CD8-positive, alpha-beta memory T cell (primary cell): ENCODE data around the gene FBRSL1. TPM values are rescaled to one million over a fixed set of nuclear protein-coding genes. Genes with fewer than 3 reads are reported as not detected.

Experiments
- CTCF ChIA-PET: fragments of 350-600 bp; sonication (Branson Sonifier 250); formaldehyde crosslinking; loops from one replicate; lab custom pipeline; 2021; ENCODE audit warnings: antibody characterized with exemption; lab: Charles Lee
- POLR2A ChIA-PET: fragments of 350-600 bp; sonication (Branson Sonifier 250); formaldehyde crosslinking; loops from one replicate; lab custom pipeline; 2021; ENCODE audit warnings: antibody characterized with exemption; lab: Charles Lee
- DNase-seq, 5 donors: peaks; one replicate each; pipeline versions ENCODE4 v3.0.0 to v3.0.0-alpha.2; 2020 to 2022; ENCODE audit warnings: mixed read lengths in 1 of 5
- H3K27ac ChIP-seq: one replicate; pipeline ENCODE4 v1.7.0; 2013; ENCODE audit warnings: low read depth, mild to moderate bottlenecking, low read length, moderate library complexity
- H3K27me3 ChIP-seq: 2 replicates; pipeline ENCODE4 v1.7.0; 2013; ENCODE audit warnings: low read length, mild to moderate bottlenecking; ENCODE audit not compliant: insufficient read depth, poor library complexity, severe bottlenecking
- H3K36me3 ChIP-seq: 2 replicates; pipeline ENCODE4 v1.7.0; 2013; ENCODE audit warnings: mild to moderate bottlenecking, low read length, moderate library complexity; ENCODE audit not compliant: insufficient read depth
- H3K4me1 ChIP-seq: 2 replicates; pipeline ENCODE4 v1.7.0; 2013; ENCODE audit warnings: mild to moderate bottlenecking, low read length, moderate library complexity; ENCODE audit not compliant: insufficient read depth
- H3K4me3 ChIP-seq: 2 replicates; pipeline ENCODE4 v1.7.0; 2013; ENCODE audit warnings: mild to moderate bottlenecking, low read length
- H3K9me3 ChIP-seq: 2 replicates; pipeline ENCODE4 v1.7.0; 2013; ENCODE audit warnings: mild to moderate bottlenecking, low read length
- H3K27ac Mint-ChIP-seq, 8 donors: one replicate each; pipeline ENCODE4 v1.8.0; 2020 to 2021; ENCODE audit warnings: mixed read lengths in 8 of 8, mild to moderate bottlenecking in 6 of 8, inconsistent platforms in 3 of 8, moderate library complexity in 3 of 8
- H3K27me3 Mint-ChIP-seq, 2 donors: one replicate each; pipeline ENCODE4 v1.8.0; 2020 to 2021; ENCODE audit warnings: mixed read lengths in 2 of 2, mild to moderate bottlenecking in 1 of 2, moderate library complexity in 1 of 2
- H3K36me3 Mint-ChIP-seq, 3 donors: one replicate each; pipeline ENCODE4 v1.8.0; 2020 to 2021; ENCODE audit warnings: mixed read lengths in 3 of 3, inconsistent platforms in 1 of 3, mild to moderate bottlenecking in 1 of 3
- H3K4me1 Mint-ChIP-seq, 3 donors: one replicate each; pipeline ENCODE4 v1.8.0; 2020 to 2021; ENCODE audit warnings: mixed read lengths in 3 of 3, inconsistent platforms in 1 of 3, mild to moderate bottlenecking in 1 of 3
- H3K4me3 Mint-ChIP-seq, 7 donors: one replicate each; pipeline ENCODE4 v1.8.0; 2020 to 2021; ENCODE audit warnings: mixed read lengths in 7 of 7, mild to moderate bottlenecking in 6 of 7, moderate library complexity in 4 of 7, inconsistent platforms in 2 of 7
- H3K9me3 Mint-ChIP-seq, 5 donors: one replicate each; pipeline ENCODE4 v1.8.0; 2020 to 2022; ENCODE audit warnings: mixed read lengths in 5 of 5, mild to moderate bottlenecking in 3 of 5, moderate library complexity in 2 of 5, inconsistent platforms in 1 of 5
- polyA plus RNA-seq: library from polyadenylated mRNA; unstranded; fragments of 300-500 nt; fragmentation: Illumina TruSeq; gene quantifications from one replicate; pipeline ENCODE4 v1.2.3, GENCODE V29; 2021
- total RNA-seq, 2 experiments: library from RNA; stranded (reverse); gene quantifications; one replicate each; pipeline ENCODE4 v1.2.3, GENCODE V29; 2021

The FBRSL1 gene
- total and polyA plus RNA-seq, 3 experiments from 2014 or later: 1.4 to 62.1 (median 58.1) TPM

- Mint-ChIP-seq H3K36me3 (peaks cover 0 to 2% (median 2%) of the 10 kb centered on the region in 3 donors), H3K27me3 (peaks cover 0 to 10% of the 10 kb centered on the region in 2 donors), H3K4me1 (peaks cover 24 to 29% (median 25%) of the 10 kb centered on the region in 3 donors), H3K9me3 (peaks cover 0 to 3% (median 0%) of the 10 kb centered on the region in 5 donors), H3K4me3 (no peak overlapping the region), H3K27ac (no peak overlapping the region)
- ChIA-PET POLR2A (no interaction called here), CTCF (interaction anchor here (1.1 to 1.3 kb wide), 2 partner anchors 35 to 73 kb away, joined by 3 read pairs; no protein-coding TSS in a partner anchor)
- DNase-seq: no peak
- Histone ChIP-seq H3K27me3 (no peaks in the 10 kb centered on the region), H3K9me3 (no peaks in the 10 kb centered on the region), H3K4me3 (no peak overlapping the region), H3K4me1 (peaks cover 13% of the 10 kb centered on the region), H3K27ac (no peak overlapping the region), H3K36me3 (no peaks in the 10 kb centered on the region)
Observed at GRCh38 chr12:132450418-132451171, 39.4 kb upstream of the FBRSL1 start.

- H3K27ac ChIP-seq: no peak overlapping the region
- peaks cover 7% of the 10 kb centered on the region for H3K4me1 ChIP-seq
- H3K36me3 ChIP-seq: no peaks in the 10 kb centered on the region
- H3K27ac Mint-ChIP-seq: no peak overlapping the region
- H3K36me3 Mint-ChIP-seq: peaks cover 0 to 5% (median 0%) of the 10 kb centered on the region in 3 donors
- no peaks in the 10 kb centered on the region for H3K9me3 ChIP-seq
- CTCF ChIA-PET: interaction anchor here (1.1 to 1.3 kb wide), 2 partner anchors 36 to 72 kb away, joined by 3 read pairs; no protein-coding TSS in a partner anchor
- no peak overlapping the region for H3K4me3 ChIP-seq
- POLR2A ChIA-PET: no interaction called here
- H3K27me3 ChIP-seq: no peaks in the 10 kb centered on the region
- H3K27me3 Mint-ChIP-seq: peaks cover 0 to 3% of the 10 kb centered on the region in 2 donors
- H3K9me3 Mint-ChIP-seq: no peaks in the 10 kb centered on the region
- H3K4me1 Mint-ChIP-seq: peaks cover 18 to 22% (median 21%) of the 10 kb centered on the region in 3 donors
- no peak overlapping the region for H3K4me3 Mint-ChIP-seq
- no peak for DNase-seq
Observed at GRCh38 chr12:132451172-132451835, 38.6 kb upstream of the FBRSL1 start.

GRCh38 chr12:132451836-132452195 lies 38.1 kb upstream of the FBRSL1 start:
- POLR2A ChIA-PET: no interaction called here

GRCh38 chr12:132452596-132453350 lies 37.2 kb upstream of the FBRSL1 start:
- Mint-ChIP-seq H3K9me3 (no peaks in the 10 kb centered on the region), H3K4me3 (no peak overlapping the region), H3K27ac (peak overlapping the region in 2 of 8 donors; percentile 31 to 58), H3K36me3 (peaks cover 0 to 5% (median 0%) of the 10 kb centered on the region in 3 donors), H3K27me3 (peaks cover 0 to 2% of the 10 kb centered on the region in 2 donors), H3K4me1 (peaks cover 16 to 21% (median 17%) of the 10 kb centered on the region in 3 donors)
- H3K36me3 ChIP-seq: no peaks in the 10 kb centered on the region
- no peaks in the 10 kb centered on the region for H3K27me3 ChIP-seq
- POLR2A ChIA-PET: no interaction called here
- DNase-seq: no peak
- CTCF ChIA-PET: no interaction called here
- no peaks in the 10 kb centered on the region for H3K9me3 ChIP-seq
- H3K27ac ChIP-seq: no peak overlapping the region
- peaks cover 4% of the 10 kb centered on the region for H3K4me1 ChIP-seq
- no peak overlapping the region for H3K4me3 ChIP-seq

More at GRCh38 chr12:132451836-132452195, 38.1 kb upstream of the FBRSL1 start:
- no peak overlapping the region for H3K4me3 ChIP-seq
- H3K27ac ChIP-seq: no peak overlapping the region
- no peak overlapping the region for H3K27ac Mint-ChIP-seq
- CTCF ChIA-PET: no interaction called here
- H3K27me3 ChIP-seq: no peaks in the 10 kb centered on the region
- peaks cover 16 to 21% (median 17%) of the 10 kb centered on the region in 3 donors for H3K4me1 Mint-ChIP-seq
- peaks cover 4% of the 10 kb centered on the region for H3K4me1 ChIP-seq
- no peaks in the 10 kb centered on the region for H3K36me3 ChIP-seq
- peaks cover 0 to 2% of the 10 kb centered on the region in 2 donors for H3K27me3 Mint-ChIP-seq
- H3K36me3 Mint-ChIP-seq: peaks cover 0 to 5% (median 0%) of the 10 kb centered on the region in 3 donors
- DNase-seq: no peak
- H3K9me3 Mint-ChIP-seq: no peaks in the 10 kb centered on the region
- H3K4me3 Mint-ChIP-seq: no peak overlapping the region
- no peaks in the 10 kb centered on the region for H3K9me3 ChIP-seq

GRCh38 chr12:132453361-132454192 lies 36.4 kb upstream of the FBRSL1 start:
- peaks cover 0 to 2% of the 10 kb centered on the region in 2 donors for H3K27me3 Mint-ChIP-seq
- no peak overlapping the region for H3K27ac Mint-ChIP-seq
- H3K4me1 ChIP-seq: peaks cover 4% of the 10 kb centered on the region
- no peaks in the 10 kb centered on the region for H3K27me3 ChIP-seq
- H3K27ac ChIP-seq: no peak overlapping the region
- H3K4me3 Mint-ChIP-seq: no peak overlapping the region
- no peak overlapping the region for H3K4me3 ChIP-seq
- H3K36me3 ChIP-seq: no peaks in the 10 kb centered on the region
- no peaks in the 10 kb centered on the region for H3K9me3 Mint-ChIP-seq
- peaks cover 12 to 17% (median 16%) of the 10 kb centered on the region in 3 donors for H3K4me1 Mint-ChIP-seq
- H3K36me3 Mint-ChIP-seq: peaks cover 0 to 5% (median 0%) of the 10 kb centered on the region in 3 donors
- POLR2A ChIA-PET: no interaction called here
- CTCF ChIA-PET: no interaction called here
- H3K9me3 ChIP-seq: no peaks in the 10 kb centered on the region
- no peak for DNase-seq

GRCh38 chr12:132454193-132454932 lies 35.6 kb upstream of the FBRSL1 start:
- Histone ChIP-seq H3K9me3 (no peaks in the 10 kb centered on the region), H3K27me3 (no peaks in the 10 kb centered on the region), H3K4me3 (no peak overlapping the region), H3K4me1 (peaks cover 4% of the 10 kb centered on the region), H3K27ac (no peak overlapping the region), H3K36me3 (no peaks in the 10 kb centered on the region)
- ChIA-PET POLR2A (no interaction called here), CTCF (no interaction called here)
- peaks cover 0 to 5% (median 0%) of the 10 kb centered on the region in 3 donors for H3K36me3 Mint-ChIP-seq
- peaks cover 0 to 2% of the 10 kb centered on the region in 2 donors for H3K27me3 Mint-ChIP-seq
- H3K4me3 Mint-ChIP-seq: no peak overlapping the region
- DNase-seq: no peak
- no peak overlapping the region for H3K27ac Mint-ChIP-seq
- H3K4me1 Mint-ChIP-seq: peaks cover 11 to 16% (median 14%) of the 10 kb centered on the region in 3 donors
- H3K9me3 Mint-ChIP-seq: no peaks in the 10 kb centered on the region

GRCh38 chr12:132454933-132455418 lies 35.0 kb upstream of the FBRSL1 start:
- Histone ChIP-seq H3K4me1 (no peaks in the 10 kb centered on the region), H3K4me3 (no peak overlapping the region), H3K9me3 (no peaks in the 10 kb centered on the region), H3K27me3 (no peaks in the 10 kb centered on the region), H3K27ac (no peak overlapping the region), H3K36me3 (no peaks in the 10 kb centered on the region)
- CTCF ChIA-PET: no interaction called here
- POLR2A ChIA-PET: no interaction called here
- Mint-ChIP-seq H3K27me3 (peaks cover 0 to 2% of the 10 kb centered on the region in 2 donors), H3K4me1 (peaks cover 5 to 10% (median 8%) of the 10 kb centered on the region in 3 donors), H3K9me3 (no peaks in the 10 kb centered on the region), H3K36me3 (peaks cover 0 to 5% (median 0%) of the 10 kb centered on the region in 3 donors), H3K27ac (no peak overlapping the region), H3K4me3 (no peak overlapping the region)
- no peak for DNase-seq
